Measurements from ENCODE around the gene ZSWIM1.
"Not testable (repeated sequence)": the region's sequence is repeated elsewhere in the genome, so short reads cannot be mapped to it uniquely, and the experiment has no call there.

Gene ZSWIM1

DNA sequence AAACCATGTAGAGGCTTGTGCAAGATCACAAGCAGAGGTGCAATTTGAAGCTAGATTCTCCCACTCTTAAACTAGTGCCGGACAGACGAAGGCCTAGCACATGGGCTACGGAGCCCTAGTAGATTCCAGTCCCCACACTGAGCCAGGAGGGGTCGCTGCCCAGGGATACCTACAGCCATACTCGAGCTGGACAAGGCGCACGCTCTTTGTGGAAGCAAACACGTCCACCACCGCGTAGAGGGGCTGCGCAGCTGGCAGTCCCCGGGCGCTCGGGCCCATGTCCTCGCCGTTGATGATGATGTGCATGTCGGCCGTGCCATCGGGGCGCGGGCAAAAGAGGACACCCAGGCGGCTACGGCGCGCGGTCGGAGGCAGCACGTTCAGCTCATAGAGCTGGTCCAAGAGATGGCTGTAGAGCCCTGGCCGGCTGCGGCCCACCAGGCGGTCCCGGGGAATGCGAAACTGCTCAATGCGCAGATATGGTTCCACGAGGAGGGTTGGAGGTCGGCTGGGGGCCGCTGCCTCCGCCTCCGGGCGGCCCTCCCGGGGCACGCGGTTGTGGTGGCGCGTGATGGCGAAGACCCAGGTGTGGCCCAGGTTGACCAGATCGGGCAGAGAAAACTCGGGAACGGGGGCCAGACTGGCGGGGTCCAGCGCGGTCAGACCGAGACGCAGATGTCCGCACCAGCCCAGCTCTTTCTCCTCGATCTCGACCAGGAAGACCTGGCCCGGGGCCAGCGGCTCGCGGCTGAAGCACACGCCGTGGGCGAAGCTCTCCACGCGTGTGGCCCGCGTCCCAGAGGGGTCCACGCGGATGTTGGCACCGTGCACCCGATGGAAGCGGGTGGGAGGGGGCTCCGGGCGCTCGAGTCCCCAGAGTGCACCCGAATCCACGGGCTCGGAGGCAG, 9.3 kb downstream of the ZSWIM1 start:
- DNase-seq, result peak; percentile 54

DNA sequence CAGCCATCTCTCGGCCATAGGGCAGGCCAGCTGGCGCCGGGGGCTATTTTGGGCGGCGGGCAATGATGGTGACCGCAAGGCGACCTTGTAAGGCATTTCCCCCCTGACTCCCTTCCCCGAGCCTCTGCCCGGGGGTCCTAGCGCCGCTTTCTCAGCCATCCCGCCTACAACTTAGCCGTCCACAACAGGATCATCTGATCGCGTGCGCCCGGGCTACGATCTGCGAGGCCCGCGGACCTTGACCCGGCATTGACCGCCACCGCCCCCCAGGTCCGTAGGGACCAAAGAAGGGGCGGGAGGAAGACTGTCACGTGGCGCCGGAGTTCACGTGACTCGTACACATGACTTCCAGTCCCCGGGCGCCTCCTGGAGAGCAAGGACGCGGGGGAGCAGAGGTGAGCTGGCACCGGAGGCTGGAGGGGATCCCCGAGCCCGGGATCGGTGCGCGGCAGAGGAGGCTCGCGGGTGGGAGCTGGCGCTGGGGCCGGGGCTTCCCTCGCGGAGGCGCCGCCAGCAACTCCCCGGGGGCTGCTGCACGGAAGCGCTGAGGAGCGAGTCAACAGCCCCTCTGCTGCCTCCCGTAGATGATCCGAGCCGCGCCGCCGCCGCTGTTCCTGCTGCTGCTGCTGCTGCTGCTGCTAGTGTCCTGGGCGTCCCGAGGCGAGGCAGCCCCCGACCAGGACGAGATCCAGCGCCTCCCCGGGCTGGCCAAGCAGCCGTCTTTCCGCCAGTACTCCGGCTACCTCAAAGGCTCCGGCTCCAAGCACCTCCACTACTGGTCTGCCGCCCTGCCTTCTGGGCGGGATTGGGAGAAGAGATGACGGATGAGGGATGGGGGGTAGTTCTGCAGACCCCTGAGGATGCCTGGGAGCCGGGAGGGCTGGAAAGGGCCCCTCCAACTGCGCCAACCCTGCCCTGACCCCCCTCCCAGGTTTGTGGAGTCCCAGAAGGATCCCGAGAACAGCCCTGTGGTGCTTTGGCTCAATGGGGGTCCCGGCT, 10.3 kb downstream of the ZSWIM1 start, which contains the start of the genes CTSA and NEURL2:
CTSA (plus strand) TSS at position 351 of the 999 bp plus-strand sequence; CDS start at position 585, 234 bp downstream.
NEURL2 (minus strand) TSS at position 224 of the 999 bp plus-strand sequence; CDS start at position 7, 217 bp downstream.
- DNase-seq, result peak; percentile 87

DNA sequence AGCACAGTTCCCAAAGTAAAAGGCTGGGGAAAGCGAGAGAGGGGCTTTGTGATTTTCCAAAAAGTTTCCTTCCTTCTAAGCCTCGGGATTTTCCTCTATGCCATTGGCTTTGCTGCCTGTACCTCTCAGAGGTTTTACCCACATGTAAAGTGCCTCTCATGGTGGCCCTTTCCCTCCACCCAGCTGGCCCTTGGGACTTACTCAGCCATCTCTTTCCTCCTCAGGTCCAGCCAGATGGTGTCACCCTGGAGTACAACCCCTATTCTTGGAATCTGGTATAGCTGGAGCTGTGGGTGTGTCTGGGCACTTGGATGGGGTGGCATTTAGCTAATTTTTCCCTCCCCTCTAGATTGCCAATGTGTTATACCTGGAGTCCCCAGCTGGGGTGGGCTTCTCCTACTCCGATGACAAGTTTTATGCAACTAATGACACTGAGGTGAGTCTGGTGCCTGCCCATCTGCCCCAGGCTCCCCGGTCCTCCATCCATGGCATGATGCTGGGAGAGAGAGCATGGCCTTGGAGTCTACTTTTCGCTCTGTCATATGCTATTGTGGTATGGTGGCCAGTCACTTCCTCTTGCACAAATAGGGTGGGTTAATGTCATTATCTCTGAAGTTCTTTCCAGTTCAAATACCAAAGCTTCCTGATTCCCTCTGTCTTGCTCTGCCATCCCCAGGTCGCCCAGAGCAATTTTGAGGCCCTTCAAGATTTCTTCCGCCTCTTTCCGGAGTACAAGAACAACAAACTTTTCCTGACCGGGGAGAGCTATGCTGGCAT, 11.2 kb downstream of the ZSWIM1 start:
- DNase-seq, result no peak

DNA sequence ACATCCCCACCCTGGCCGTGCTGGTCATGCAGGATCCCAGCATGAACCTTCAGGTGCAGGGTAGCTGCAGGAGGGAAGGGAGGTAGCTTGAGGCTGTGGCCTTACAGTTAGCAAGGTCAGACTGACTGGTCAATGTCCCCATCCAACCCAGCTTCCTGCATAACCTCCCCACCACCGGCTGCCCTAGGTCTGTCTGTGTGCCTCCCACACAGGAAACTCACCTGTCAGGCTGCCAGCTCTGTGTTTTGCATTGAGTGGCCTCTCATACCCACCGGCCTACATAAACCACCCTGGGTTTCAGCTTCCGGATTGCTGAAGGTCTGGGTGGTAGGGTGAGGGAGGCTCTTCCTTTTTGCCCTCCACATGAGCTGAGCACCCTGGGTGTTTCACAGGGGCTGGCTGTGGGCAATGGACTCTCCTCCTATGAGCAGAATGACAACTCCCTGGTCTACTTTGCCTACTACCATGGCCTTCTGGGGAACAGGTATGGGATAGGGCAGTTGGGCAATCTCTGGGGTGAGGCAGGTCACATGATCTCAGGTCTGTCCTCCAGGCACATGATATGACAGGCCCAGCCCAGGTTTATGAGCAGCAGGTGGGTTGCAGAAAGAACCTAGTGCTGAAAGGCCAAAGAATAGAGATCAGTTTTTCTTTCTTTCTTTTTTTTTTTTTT, 11.9 kb downstream of the ZSWIM1 start:
- no peak for DNase-seq

DNA sequence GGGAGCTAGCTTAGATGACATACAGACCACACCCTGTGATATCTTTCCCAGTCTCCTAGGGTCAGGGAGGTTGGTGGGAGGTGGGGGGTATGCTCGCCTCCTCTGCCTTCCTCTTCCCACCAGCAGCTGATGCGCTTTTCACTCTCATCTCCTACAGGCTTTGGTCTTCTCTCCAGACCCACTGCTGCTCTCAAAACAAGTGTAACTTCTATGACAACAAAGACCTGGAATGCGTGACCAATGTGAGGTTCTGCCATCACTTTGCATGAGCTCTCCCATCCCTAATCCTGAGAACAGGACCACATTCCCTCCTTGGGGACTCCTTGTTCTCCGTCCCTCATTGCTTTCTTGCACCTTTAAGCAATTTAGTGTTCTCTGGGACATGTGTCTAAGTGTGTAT, 12.8 kb downstream of the ZSWIM1 start:
- DNase-seq, result no peak

DNA sequence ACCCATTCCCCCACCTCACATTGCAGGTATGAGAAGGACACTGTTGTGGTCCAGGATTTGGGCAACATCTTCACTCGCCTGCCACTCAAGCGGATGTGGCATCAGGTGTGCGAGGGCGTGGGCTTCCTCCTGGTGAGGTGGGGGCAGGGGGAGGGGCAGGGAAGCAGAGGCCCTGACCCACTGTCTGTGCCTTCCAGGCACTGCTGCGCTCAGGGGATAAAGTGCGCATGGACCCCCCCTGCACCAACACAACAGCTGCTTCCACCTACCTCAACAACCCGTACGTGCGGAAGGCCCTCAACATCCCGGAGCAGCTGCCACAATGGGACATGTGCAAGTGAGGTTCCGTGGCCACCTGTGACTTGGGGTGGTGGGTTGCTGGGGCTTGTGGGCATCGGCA, 13.8 kb downstream of the ZSWIM1 start:
- no peak for DNase-seq

DNA sequence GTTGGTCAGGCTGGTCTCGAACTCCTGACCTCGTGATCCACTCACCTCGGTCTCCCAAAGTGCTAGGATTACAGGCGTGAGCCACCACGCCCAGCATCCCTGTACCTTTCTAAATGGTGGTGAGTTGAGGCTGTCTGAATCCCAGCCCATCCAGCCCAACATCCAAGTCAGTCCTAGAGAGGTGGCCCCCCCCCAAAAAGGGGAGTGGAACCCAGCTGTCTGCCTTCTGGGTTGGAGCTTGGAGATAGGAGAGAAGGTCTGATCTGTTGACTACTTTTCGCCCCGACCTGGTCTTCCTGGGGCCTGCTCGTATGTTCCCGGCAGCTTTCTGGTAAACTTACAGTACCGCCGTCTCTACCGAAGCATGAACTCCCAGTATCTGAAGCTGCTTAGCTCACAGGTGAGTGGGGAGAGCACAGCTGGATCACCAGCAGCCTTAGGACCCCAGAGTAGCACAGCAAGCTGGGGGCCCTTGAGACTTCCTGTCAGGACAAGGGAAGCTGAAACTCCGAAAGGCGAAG, 15.7 kb downstream of the ZSWIM1 start:
- no peak for DNase-seq

DNA sequence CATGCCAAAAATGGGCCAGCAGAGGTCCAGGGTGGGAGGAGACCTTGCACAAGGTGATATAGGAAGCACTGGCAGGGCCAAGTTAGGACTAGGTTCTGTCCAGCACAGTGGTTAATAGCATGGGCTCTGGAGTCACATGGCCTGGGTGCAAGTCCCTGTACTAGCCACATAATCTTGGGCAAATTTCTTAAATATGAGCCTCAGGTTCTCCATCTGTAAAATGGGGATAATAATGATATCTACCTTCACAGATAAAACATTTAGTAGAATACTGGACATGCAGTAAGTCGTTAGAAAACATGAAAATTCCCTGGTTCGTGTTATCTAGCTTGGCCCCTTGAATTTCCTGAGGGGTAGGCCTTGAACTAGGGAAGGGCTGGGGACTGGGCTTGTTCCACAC, 16.3 kb downstream of the ZSWIM1 start:
- no peak for DNase-seq

DNA sequence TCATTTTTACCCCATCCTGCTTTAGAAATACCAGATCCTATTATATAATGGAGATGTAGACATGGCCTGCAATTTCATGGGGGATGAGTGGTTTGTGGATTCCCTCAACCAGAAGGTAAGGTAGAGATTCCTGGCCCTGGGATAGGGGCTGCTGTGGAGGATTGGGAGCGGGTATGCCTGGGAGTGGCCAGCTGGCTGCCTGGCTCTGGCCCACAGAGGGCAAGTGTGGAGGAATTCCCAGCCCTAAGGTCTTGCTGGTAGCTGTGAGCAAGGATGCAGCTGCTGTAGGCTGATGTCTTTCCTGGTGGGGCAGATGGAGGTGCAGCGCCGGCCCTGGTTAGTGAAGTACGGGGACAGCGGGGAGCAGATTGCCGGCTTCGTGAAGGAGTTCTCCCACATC, 16.7 kb downstream of the ZSWIM1 start:
- DNase-seq, result no peak

DNA sequence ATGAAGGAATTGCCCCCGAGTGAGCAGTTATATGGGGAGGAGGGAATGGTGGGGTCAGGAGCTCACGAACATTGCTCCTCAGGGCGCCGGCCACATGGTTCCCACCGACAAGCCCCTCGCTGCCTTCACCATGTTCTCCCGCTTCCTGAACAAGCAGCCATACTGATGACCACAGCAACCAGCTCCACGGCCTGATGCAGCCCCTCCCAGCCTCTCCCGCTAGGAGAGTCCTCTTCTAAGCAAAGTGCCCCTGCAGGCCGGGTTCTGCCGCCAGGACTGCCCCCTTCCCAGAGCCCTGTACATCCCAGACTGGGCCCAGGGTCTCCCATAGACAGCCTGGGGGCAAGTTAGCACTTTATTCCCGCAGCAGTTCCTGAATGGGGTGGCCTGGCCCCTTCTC, 17.3 kb downstream of the ZSWIM1 start:
- no peak for DNase-seq

DNA sequence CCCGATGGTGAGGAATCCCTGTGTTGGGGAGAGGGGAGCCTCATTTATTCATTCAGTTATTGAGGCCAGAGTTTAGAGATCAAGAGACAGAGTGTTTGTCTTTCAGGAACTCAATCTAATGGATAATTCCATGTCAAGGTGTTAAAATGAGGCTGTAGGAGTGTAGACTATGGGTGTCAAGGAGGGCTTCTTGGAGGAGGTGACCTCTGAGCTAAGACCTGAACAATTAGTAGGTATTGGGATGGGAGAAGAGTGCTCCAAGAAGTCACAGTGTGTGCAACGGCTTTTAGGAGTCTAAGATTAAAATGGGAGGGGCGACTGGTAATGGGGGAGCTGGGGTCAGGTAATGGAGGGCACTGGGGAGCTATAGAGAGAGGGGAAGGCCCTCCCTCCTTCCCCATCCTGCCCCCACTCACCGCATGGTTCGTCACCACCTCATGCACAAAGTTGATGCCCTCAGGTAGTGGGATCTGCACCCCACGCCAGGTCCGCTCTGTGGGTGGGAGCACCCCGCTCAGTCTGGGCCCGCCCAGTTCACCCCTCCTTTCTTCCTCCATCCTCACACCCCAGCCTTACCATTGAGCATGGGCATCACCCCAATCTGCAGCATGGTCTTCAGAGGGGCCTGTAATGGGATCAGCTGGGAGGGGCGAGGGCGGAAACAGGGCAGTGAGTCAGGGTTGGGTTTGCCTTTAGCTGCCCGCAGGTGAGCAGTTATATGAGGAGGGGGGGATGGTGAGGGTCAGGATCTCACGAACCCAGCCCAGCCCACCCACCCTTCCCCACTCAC, 18.2 kb downstream of the ZSWIM1 start:
- DNase-seq, result no peak

DNA sequence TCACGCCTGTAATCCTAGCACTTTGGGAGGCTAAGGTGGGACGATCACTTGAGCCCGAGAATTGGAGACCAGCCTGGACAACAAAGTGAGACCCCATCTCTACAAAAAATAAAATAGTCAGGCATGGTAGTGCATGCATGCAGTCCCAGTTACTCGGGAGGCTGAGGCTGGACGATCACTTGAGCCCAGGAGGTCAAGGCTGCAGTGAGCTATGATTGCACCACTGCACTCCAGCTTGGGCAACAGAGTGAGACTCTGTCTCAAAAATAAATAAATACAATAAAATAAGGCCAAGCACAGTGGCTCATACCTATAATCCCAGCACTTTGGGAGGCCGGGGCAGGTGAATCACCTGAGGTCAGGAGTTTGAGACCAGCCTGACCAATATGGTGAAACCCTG, 20.3 kb downstream of the ZSWIM1 start:
- not testable (repeated sequence) for DNase-seq

DNA sequence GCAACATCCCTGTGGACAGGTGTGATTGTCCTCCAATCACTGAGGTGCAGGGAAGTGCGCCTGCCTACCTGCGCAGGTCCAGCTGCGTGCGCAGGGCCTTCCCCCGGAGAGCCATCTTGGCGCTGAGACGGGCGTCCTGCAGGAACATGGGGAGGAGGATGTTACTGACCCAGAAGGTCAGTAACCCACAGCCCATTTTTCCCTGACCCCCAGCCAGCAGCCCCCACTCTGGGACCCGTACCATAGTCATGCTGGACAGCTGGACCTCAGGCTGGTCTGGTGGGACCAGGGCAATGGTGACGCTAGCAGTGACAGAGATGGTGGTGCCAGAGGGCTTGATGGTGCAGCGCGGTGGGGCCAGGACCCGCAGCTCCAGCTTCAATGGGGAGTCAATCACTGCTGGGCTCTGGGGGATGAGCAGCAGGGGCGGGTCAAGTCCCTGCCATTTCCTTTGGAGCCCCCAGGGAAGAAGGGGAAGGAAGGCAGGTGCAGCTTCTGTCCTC, 21.2 kb downstream of the ZSWIM1 start:
- DNase-seq, result no peak

DNA sequence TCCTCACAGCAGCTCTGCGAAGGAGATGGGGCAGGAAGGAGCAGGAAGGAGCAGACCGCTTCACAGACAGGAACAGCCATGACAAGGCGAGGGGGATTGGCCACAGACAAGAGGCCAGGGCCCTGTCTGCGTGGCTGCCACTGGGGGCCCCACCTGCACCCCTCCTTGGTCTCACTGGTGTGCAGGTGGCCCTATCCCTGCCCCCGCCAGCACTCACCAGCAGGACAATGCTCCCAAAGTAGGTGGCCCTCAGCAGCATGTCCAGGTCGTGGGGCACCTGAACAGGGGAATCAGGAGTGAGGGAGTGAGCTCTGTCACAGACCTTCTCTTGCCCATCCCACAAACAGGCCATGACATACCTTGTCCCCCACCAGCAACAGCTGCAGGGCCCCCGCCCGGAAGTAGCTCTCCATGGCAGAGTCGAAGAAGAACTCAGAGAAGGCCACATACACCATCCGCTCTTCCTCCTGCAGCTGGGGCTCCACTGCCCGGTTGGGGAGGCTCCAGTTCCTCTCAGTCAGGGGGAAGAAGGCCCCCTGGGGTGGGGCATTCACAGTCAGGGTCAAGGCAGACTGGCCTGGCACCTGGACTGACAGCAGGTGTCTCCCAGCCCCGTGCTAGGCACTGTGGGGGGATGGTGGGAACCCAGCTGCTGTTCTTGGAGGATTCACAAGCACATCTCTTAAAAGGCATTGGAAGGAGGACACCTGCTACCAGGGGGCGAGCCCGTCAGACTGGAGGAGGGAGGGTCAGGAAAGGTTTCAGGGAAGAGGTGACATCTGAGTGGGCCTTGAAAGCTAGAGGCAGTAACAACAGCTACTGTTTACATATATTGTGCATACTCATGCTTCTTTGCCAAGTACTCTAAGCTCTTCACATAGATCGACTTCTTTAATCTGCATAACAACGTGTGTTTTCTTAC, 23.8 kb downstream of the ZSWIM1 start:
- DNase-seq, result no peak

DNA sequence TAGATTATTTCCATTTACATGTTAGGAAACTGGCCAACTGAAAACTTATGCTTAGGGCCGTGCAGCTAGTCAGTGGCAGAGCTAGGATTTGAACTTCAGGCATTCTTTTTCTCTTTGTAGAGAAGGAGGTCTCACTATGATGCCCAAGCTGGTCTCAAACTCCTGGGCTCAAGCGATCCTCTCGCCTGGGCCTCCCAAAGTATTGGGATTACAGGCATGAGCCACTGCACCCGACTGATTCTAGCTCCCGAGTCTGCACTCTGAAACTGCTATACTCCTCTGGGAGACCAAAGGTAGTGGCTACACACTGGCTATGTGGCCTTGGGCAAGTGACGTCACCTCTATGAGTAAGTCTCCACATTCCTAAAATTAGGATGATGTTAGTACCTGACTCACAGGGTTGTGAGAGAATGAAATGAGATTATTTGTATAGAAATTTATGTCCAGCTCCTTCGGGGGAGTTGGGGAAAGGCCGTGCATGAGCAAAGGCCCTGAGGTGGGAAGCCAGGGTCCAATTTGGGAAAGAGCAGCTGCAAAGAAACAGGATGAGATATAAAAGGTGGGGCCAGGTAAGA, 24.6 kb downstream of the ZSWIM1 start:
- DNase-seq, result no peak

DNA sequence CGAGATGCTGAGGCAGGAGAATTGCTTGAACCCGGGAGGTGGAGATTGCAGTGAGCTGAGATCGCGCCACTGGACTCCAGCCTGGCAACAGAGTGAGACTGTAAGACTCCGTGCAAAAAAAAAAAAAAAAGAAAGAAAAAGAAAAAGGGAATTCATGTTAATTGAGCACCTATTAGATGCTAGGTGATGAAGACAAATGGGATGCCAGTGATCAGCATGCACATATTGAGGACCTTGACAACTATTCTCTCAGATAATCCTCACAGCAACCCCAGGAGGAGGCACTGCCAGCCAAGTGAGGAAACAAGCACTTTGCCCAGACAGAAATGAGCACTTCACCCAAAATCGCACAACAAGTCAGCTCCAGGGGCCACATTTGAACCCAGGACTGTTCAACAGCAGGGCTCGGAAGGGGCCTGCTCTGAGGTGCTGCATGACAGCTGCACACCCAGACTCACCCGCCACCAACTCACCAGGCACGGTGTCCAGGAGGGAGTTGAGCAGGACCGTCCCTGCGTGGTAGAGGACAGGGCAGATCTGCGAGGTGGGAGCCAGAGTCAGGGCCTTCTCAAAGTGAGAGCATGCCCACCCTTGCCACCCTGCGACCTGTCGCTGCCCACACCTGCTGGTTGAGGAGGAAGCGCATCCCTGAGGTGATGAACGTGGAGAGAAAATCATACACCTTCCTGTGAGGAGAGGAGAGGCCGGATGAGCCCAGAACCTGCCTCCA, 26.4 kb downstream of the ZSWIM1 start:
- DNase-seq, result no peak

DNA sequence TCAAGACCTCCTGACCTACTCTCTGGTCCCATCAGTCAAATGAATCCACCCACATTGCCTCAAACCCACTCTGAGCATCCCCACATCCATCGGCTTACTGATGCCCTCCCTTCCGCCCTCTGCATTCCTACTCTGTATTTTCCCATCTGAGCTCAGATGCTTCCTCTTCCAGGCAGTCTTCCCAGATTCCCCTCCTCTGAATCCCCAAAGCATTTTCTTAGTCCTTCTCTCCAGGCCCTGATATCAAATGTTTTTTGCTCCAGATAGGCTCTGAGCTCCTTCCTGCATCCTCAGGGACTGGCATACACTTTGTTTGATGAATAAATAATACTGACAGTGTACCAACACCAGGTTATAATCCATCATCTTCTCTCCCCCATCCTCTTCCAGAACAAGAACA, 27.1 kb downstream of the ZSWIM1 start:
- no peak for DNase-seq

DNA sequence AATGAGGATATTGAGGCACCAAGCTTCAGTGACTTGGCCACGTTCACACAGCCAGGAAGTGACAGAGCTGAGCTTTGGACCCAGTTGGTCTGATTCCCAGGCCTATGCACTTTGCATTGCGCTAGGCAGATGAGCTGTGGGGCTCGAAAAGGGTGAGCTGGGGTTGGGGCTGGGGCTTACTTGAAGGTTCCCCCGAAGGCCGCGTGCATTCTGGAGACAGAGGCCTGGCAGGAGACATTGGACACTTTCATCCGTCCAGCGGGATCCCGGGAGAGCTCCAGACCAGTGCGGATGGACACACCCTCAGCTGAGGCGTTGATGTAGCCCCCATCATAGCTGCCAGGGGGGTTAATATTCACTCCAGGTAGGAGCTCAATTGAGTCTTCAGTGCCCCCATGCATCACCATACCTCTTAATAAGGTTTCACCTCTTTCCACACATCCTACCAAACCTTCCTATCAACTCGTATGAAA, 28.3 kb downstream of the ZSWIM1 start:
- no peak for DNase-seq

Data from activated naive CD4-positive, alpha-beta T cell treated with anti-CD3 and anti-CD28 coated beads, Interleukin-2, amount 50 U/mL, for 16 hours (primary cell).